Raji (cell line): Measurements from ENCODE around the gene OGFR.
A peak's percentile ranks its signal among the peaks of the same experiment; 100 is the strongest.

Experiments used
- POLR2A ChIP-seq: IDR thresholded peaks from 2 replicates; pipeline ENCODE4 v1.6.1; 2011; ENCODE audit warnings: low read depth, low read length, control low read depth; ENCODE audit not compliant: insufficient read depth

OGFR gene

DNA sequence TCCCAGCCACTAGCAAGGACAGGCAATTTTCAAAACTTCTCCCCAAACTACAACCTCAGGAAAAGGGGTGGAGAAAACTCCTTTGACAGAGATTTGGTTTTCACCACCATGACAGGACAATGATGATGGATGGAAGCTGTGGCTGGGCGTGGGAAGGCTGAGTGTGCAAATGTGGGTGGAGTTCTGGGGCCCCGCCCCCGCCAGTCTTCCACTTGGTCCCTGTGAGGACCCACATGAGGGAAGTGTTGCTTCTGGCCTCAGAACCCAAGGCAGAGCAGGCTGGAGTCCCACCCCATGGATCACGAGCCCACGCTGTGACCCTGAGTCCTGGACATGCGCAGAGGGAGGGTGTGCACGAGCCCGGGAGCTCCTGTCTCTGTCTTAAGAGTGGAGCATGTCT, 29.9 kb upstream of the OGFR start:
- no peak for TF ChIP-seq POLR2A

DNA sequence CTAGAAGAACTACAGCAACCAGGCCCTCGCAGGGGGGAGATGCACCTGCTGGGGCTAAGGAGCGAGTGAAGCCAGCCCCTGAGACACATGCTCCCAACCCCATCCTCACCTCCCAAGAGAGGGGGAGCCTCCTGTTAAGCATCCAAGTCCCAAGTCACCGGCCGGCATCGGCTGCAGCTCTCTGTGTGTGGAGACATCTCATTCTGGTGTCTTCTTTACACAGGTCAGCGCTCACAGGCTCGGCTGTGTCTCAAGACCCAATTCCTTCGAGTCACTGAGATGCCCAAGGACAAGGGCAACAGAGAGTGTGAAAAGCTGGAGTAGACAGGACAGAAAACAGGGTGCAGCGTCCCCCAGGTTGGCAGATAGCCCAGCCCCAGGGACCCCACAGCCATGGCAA, 29.4 kb upstream of the OGFR start:
- TF ChIP-seq POLR2A = no peak

DNA sequence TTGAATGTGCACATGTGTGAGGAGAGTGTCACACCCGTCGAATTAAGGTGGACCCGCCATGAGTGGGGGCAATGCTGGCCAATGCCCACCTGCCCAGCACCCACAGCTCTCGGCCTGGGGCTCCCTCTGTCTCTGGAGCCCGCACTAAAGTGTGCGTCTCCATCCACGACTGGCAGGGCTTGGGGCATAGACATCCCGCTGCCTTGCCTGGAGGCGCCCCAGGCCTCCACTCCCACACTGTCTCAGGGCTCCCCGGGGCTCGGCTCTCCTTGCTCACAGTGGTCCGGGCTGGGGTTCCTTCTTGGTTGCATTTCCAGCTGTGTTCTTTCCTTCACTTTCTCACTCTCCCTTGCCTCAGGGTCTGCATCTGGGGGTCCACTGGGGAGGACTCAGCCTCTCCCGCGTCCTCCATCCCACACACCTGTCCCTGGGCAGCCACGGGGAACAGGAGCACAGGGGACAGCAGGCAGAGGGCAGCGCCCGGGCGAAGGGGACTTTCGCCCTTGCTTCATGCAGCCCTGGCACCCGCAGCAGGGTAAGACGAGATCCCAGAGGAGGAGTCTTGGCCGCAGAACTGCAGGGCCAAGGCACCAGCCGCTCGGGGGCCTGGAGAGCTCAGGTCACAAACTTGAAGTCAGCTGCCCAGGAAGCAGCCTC, 28.5 kb upstream of the OGFR start:
- TF ChIP-seq POLR2A = no peak

DNA sequence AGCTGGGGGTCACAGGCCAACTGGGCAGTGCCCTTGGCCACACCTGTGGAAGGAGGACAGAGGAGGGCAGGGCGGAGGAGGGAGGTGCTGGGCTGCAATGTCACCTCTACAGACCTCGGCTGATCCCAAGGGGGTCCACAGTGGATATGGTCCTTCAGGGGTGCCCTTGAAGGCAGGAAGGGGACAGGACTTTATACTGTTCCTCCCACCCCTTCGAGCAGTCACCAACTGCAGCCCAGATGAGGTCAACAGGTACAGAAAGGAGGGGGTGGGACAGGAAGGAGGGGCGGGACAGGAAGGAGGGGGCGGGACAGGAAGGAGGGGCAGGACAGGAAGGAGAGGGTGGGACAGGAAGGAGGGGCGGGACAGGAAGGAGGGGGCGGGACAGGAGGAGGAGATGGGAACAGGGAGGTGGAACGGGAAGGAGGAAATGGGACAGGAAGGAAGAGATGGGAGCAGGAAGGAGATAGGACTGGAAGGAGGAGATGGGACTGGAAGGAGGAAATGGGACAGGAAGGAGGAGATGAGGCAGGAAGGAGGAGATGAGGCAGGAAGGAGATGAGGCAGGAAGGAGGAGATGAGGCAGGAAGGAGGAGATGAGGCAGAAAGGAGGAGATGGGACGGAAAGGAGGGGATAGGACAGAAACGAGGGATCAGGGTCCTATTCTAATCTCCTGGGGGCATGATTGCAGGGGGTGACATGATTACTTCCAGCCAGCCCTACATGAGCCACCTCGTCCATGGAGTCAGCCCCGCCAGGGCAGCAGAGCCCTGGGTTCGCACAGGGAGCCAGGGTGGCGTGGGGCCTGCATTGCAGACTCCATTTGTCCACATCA, 27.7 kb upstream of the OGFR start:
- TF ChIP-seq POLR2A = peak; percentile 81

DNA sequence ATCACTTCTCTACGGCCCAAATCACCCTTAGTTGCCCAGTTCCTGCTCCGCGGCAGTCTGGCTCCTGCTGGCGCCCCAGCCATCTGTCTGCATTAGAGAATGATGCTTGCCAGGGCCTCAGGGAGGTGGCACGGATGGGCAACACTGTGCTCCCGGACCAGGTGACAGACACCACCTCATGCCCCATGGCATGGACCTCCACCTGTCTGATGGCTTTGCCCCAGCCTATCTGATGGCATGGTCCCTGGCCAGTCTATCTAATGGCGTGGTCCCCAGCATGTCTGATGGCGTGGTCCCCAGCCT, 27.2 kb upstream of the OGFR start:
- TF ChIP-seq POLR2A = no peak

DNA sequence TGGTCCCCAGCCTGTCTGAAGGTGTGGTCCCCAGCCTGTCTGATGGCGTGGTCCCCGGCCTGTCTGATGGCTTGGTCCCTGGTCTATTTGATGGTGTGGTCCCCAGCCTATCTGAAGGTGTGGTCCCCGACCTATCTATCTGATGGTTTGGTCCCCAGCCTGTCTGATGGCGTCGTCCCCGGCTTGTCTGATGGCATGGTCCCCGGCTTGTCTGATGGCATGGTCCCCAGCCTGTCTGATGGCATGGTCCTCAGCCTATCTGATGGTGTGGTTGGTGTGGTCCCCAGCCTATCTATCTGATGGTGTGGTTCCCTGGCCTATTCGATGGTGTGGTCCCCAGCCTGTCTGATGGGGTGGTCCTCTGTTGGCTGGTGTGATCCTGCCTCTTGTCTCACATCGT, 26.6 kb upstream of the OGFR start:
- TF ChIP-seq POLR2A = no peak; the same call in 1 of the 2 replicates

DNA sequence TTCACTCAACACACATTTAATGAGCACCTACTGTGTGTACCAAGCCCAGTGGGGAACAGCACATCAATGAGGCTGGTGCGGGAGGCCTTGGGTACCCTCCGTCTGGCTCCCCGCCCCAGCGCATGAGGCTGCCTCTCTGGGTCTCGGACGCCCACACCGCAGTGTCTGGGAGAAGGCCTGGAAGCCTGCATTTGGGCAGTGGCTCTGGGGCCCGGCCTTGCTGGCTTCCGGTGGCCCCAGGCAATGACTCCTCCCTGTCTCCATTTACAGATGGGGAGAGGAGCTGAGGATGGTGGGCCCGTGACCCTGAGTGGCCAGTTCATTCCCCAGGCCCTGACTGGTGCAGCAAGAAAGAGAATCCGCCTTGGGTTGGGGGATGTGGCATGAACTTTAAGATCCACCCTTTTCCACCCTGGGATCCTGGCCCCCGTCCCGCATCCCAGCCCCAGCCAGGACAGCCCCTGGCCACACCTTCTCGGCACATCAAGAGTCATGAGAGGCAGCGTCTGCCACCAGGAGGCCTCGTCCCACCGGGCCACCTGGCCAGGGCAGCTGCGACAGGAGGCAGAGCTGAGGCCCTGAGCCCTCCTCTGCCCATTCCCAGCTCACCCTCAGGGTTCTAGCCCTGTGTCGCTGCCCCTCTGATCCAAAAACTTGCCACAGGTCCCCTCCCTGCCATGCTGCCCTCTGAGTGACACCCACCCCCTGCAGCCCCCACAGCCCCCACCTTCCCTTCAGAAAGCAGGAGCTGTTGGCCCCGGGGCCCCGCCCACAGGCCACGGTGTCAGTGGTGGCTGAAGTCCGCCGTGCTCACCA, 25.8 kb upstream of the OGFR start:
- no peak for TF ChIP-seq POLR2A

DNA sequence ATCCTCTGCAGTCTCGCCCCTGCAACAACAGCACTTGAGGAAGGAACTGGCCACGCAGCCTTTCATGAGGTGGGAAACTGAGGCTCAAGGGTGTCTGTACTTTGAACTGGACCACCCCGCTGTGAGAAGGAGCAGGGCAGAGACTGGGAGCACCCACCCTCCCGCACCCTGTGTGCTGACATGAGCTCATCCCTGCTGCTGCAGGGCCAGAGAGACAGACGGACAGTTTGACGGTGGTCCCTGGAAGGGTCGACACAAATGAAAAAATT, 25.3 kb upstream of the OGFR start:
- TF ChIP-seq POLR2A = no peak

DNA sequence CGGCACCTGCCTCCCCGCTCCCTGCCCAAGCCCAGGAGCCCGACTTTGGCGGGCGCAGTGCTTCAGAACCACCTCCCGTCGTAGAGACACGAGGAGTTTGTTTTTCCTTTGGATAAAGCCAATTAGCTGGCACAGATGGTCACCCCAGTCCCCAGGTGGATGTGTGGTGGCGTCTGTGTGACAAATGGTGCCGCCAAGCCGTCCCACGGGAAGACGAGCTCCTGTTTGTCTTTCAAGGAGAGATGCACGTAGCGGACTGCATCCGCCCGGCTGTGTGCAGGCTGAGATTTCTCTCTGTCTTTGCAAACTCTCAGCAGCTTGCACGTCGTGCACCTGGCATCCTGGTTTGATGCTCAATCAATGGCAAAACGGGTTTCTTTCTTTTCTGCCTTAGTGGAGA, 24.4 kb upstream of the OGFR start:
- TF ChIP-seq POLR2A = no peak

DNA sequence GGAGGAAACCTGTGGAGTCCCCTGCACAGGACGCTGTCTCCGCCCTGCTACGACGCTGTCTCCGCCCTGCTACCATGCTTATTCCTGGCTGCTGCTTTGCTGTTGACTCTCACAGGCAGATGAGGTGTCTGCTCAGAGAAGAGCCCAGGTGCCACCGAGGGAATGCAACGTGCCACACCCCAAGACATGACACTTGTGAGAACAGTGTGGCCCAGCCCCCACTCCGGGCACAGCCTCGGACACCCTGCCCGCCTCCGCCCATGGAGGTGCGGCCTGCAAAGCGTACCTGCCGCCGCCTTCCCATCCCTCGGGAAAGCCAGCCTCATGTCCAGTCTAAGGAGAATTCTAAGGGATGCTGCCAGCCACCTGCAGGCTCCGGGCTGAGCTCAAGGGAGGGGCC, 23.9 kb upstream of the OGFR start:
- no peak for TF ChIP-seq POLR2A

DNA sequence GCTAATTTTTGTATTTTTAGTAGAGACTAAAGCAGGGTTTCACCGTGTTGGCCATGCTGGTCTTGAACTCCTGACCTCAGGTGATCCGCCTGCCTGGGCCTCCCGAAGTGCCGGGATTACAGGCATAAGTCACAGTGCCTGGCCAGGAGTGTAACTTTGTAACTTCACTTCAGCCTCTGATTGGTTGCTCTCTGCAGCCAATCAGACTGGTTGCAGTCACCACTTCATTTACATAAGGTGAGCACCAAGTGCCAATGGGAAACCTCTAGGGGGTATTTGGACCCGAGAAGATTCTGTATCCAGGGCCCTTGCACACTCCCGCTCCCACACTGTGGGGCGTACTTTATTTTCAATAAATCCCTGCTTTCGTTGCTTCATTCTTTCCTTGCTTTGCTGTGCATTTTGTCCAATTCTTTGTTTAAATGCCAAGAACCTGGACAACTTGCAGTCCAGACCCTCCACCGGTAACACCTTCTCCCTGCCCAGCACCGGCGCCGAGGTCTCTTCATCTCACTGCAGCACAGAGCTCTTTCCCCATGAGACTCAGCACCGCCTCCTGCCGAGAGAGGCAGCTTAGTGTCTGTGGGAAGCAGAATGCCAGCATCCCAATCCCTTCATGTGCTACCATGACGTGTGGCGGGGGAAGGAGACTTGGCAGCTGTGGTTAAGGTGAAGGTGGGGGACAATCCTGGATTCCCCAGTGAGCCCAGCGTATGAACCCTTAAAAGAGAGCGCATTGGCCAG, 22.3 kb upstream of the OGFR start:
- TF ChIP-seq POLR2A = no peak

DNA sequence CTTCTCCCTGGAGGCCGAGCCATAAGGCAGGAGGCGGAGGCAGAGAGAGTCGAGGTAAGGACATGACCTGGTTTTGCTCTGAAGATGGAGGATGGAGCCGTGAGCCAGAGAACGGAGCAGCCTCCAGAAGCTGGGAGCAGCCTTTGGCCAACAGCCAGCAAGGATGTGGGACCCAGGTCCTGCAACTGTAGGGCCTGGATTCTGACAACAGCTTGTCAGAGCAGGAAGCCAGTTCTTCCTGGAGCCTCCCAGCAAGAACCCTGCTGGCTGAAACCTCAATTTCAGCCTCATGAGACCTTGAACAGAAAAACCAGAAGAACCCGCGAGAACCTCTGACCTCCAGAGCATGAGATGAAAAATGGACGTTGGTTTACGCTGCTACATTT, 21.7 kb upstream of the OGFR start:
- TF ChIP-seq POLR2A = no peak

DNA sequence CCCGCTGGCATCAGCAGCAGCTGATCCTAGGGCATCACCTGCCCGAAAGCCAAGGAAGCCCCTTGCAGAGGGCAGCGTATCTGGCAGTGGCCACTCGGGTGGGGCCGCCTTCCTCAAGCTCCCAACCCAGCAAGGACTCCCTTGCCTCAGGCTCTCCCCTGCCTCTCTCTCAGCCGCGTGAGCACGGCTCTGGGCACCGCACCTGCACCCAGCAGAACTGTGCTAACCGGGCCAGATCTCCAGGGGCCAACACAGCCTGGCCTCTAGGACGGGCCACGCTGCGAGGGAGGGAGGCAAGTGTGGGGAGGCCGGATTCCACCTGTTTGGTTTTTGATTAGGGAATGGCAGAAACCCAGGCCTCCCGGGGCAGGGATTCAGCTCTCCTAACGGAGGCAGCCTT, 20.1 kb upstream of the OGFR start:
- TF ChIP-seq POLR2A = no peak

DNA sequence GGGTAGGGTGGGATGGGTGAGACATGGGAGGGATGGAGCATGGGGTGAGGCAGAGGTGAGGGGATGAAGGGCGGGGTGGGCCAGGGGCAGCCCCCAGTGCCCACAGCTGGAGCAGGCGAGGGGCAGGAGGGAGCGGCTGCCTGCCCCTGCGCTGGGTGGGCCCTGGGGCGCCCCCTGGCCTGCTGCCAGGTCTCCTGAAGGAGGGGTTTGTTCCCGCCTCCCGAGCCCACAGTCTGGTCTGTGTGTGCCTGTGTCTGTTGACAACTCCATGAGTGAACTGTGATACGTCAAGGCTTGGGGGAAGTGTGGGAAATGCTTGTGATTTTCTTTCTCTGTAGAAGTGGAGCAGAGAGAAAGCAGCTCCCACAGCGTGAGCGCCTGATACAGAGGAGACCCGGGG, 19.2 kb upstream of the OGFR start:
- TF ChIP-seq POLR2A = no peak

DNA sequence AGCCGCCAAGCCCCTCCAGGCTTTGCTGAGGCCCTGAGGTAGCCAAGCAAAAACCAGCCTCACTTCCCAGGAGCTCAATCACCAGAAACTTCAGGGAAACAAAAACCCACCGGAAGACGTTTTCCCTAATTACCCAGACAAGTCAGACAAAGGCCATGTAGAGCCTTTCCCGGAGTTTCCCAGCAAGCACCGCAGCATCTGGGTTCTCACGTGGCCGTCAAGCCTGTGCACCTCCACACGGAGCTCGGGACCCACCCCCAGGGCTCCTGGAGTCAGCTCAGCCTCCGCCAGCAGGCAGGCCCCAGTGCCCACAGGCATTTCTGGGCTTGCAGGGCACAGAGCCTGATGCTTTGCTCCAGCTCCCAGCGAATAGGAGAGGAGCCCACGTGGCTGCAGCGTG, 18.5 kb upstream of the OGFR start:
- TF ChIP-seq POLR2A = no peak

DNA sequence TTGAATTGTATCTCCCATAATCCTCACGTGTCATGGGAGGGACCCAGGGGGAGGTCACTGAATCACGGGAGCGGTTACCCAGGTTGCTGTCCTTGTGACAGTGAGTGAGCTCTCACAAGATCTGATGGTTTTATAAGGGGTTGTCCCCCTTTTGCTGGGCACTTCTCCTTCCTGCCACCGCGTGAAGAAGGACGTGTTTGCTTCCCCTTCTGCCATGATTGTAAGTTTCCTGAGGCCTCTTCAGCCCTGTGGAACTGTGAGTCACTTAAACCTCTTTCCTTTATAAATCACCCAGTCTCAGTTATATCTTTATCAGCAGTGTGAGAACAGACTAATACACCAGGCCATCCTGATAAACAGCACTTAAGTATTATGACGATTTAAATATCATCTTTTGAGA, 17.3 kb upstream of the OGFR start:
- TF ChIP-seq POLR2A = no peak

DNA sequence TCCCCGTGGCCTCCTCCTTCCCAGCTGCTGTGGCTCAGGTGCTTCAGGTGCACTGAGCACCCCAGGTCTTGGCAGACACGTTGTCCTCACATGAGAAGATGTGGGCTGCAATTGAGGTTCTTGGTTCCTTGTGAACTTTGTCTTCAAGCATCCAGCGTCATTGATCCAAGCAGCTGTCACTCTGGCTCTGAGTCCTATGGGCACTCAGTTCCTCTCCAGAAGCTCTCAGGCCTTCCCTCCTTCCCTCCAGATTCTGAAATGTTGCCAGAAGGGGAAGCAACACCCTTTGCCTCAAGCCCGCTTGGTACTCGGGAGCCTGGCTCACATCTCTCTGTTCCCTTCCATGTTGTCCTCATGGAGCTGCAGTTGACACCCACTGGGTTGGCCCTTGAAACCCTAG, 16.8 kb upstream of the OGFR start:
- no peak for TF ChIP-seq POLR2A
